ENCODE measurements around the gene GPC6.

Gene GPC6

DNA sequence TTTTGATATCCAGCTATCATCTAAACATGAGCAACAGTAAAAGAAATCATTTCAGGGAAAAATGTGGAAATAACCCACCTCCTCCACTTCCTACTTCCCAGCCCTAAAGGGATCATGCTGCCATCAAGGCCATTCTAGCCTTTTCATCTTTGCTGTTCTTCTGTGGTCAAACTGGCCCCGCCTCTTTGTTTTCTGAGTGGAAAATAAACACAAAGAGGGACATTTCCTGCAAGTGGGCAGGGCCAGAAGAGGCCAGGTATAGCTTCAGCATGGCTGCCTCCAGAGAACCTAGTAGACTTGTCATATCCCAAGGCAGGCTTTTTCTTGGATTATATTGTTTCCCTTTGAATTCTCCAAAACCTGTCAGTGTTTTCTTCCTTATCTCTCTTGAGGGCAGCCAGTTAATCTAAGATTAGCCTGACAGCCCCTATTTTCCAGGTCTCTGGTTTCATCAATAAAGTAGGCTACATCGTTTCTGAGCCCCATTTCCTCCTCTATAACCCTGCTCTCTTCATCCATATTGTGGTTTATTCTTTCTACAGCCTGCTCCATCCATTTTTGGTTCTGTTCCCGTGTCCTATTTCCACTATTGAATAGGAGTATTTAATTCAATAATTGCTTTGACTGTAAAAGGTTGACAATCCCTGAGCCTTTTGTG is 117.6 kb downstream of the GPC6 start:
- no peak overlapping the region for H3K4me3 ChIP-seq (ENCODE audit: low read depth, low read length)
- TF ChIP-seq, protein P1, sequence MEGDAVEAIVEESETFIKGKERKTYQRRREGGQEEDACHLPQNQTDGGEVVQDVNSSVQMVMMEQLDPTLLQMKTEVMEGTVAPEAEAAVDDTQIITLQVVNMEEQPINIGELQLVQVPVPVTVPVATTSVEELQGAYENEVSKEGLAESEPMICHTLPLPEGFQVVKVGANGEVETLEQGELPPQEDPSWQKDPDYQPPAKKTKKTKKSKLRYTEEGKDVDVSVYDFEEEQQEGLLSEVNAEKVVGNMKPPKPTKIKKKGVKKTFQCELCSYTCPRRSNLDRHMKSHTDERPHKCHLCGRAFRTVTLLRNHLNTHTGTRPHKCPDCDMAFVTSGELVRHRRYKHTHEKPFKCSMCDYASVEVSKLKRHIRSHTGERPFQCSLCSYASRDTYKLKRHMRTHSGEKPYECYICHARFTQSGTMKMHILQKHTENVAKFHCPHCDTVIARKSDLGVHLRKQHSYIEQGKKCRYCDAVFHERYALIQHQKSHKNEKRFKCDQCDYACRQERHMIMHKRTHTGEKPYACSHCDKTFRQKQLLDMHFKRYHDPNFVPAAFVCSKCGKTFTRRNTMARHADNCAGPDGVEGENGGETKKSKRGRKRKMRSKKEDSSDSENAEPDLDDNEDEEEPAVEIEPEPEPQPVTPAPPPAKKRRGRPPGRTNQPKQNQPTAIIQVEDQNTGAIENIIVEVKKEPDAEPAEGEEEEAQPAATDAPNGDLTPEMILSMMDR (IDR thresholded peaks at IDR 0.05; ENCODE audit: low read depth, low read length, missing control alignments): no peak
- DNase-seq (ENCODE audit: low read depth): no peak

DNA sequence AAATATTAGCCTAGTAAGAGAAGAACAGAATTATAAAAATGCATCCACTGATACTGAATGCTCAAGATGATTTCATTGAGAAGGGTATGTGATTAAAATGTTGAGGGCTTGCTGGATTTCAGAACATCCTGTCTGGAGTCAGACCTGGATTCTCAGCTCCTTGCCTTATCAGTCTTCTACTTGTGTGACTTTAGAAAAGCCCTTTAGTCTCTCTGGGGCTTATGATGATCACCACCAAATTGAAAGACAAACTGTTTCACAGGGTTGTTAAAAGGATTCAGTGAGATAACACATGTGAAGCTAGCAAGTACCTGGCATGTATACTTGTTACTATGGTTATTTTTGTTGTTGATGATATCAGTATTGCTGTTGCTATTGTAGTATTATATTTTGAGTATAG is 118.4 kb downstream of the GPC6 start:
- in situ Hi-C loops (cut with HindIII; ENCODE audit: low sequenced_read_pairs): no loop called here
- TF ChIP-seq, protein P1 (IDR thresholded peaks at IDR 0.05; ENCODE audit: low read depth, low read length, missing control alignments): no peak
- no peak for DNase-seq (ENCODE audit: low read depth)
- H3K4me3 ChIP-seq (ENCODE audit: low read depth, low read length): no peak overlapping the region

More for the DNA sequence above, 117.6 kb downstream of the GPC6 start:
- in situ Hi-C loops (cut with HindIII; ENCODE audit: low sequenced_read_pairs): no loop called here

DNA sequence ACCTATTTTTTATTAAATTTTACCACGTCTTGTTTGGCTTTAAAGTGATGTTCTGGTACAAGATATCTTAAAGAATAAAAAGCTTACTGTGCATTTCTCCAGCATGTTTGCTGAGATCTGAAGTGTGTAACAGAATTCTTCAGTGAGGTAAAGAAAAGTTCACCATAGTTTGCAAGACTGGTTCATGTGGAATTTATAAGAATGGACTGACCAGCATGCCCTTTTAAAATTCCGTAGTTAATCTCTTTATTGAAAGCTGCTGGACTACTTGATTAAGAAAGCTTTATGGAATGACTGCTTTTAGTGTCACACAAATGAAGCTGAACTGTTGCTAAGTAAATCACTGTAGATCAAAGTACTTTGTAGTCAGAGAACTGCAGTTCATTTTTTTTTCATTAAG is 119.2 kb downstream of the GPC6 start:
- DNase-seq (ENCODE audit: low read depth): no peak
- TF ChIP-seq, protein P1 (IDR thresholded peaks at IDR 0.05; ENCODE audit: low read depth, low read length, missing control alignments): no peak
- no peak overlapping the region for H3K4me3 ChIP-seq (ENCODE audit: low read depth, low read length)
- in situ Hi-C loops (cut with HindIII; ENCODE audit: low sequenced_read_pairs): no loop called here

DNA sequence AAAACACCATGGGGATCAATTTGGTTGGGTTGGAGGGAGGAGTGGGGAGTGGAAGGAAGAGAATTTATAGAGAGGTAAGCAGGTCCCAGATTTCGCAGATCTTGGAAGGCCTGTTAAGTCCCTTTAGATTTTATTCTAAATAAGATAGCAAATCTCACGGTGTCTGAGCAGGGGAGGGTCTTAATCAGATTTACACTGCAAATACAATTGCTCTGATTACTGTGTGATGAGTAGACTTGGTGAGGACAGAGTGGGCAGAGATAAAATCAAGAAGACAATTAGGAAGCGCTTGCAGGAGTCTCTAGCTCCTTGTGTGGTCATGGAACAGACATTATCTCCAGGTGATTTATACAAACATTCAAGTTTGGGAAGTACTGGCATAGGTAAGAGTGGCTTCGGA is 126.0 kb downstream of the GPC6 start:
- H3K4me3 ChIP-seq (ENCODE audit: low read depth, low read length): no peak overlapping the region
- TF ChIP-seq, protein P1 (IDR thresholded peaks at IDR 0.05; ENCODE audit: low read depth, low read length, missing control alignments): no peak
- in situ Hi-C loops (cut with HindIII; ENCODE audit: low sequenced_read_pairs): no loop called here
- DNase-seq (ENCODE audit: low read depth): no peak

DNA sequence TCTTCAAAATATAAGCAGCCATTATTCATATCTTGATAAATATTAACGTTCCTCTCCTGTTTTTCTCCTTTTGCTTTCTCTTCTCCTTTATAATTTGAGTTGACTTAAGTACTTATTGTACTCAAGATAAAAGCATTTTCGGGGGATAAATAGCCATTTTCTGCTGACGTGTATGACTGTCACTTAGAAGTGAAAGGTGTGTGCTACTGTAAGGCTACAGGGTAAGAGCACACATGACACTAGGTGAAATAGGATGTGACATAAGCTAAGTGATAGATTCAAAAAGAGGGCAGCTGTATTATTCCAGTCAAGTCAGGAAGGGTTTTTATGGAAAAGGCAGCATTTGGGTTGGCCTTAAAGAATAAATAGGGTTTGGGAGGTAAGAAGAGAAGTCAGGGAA is 128.5 kb downstream of the GPC6 start:
- in situ Hi-C loops (cut with HindIII; ENCODE audit: low sequenced_read_pairs): no loop called here
- TF ChIP-seq, protein P1 (IDR thresholded peaks at IDR 0.05; ENCODE audit: low read depth, low read length, missing control alignments): no peak
- no peak for DNase-seq (ENCODE audit: low read depth)
- H3K4me3 ChIP-seq (ENCODE audit: low read depth, low read length): no peak overlapping the region

DNA sequence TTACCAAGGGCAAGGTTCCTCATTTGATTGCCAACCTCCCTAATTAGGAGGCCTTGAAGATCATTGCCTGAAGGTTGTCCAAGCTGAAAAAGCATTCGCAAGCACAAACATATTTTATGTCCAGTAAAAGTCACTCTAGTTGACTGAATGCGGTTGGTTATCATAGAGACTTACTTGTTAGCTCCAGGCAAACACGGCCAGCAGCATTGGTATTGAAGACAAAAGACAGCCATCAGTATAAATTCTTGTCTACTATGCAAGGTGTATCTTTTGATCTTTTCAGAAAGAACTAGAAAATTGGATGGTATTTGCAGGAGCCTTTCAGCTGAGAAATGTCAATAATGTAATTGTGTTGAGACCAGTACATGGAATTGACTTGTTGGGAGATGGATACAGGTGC is 129.9 kb downstream of the GPC6 start:
- TF ChIP-seq, protein P1 (IDR thresholded peaks at IDR 0.05; ENCODE audit: low read depth, low read length, missing control alignments): no peak
- no peak overlapping the region for H3K4me3 ChIP-seq (ENCODE audit: low read depth, low read length)
- no peak for DNase-seq (ENCODE audit: low read depth)
- in situ Hi-C loops (cut with HindIII; ENCODE audit: low sequenced_read_pairs): no loop called here
